ENCODE measurements around the gene STAMBP.
A peak's percentile ranks its signal among the peaks of the same experiment; 100 is the strongest.
"Not testable (repeated sequence)": the region's sequence is repeated elsewhere in the genome, so short reads cannot be mapped to it uniquely, and the experiment has no call there.

Gene STAMBP

GRCh38 chr2:73828818-73829570 lies at the start of gene STAMBP:
TSS of gene STAMBP (plus strand) at chr2:73828961. CDS start at chr2:73830857, 1,896 bp downstream.
- DNase-seq (ENCODE audit: low spot score) = peak; percentile 97

GRCh38 chr2:73779467-73780236 lies 49.1 kb upstream of the STAMBP start, which contains the start of gene DUSP11:
TSS of gene DUSP11 (minus strand) at chr2:73780103. CDS start at chr2:73779974, 129 bp downstream.
- DNase-seq (ENCODE audit: low spot score) = peak; percentile 95

- no peak for DNase-seq (ENCODE audit: low spot score)
Measured at GRCh38 chr2:73780237-73780582, 48.6 kb upstream of the STAMBP start.

- not testable (repeated sequence) for DNase-seq (ENCODE audit: low spot score)
Measured at GRCh38 chr2:73783402-73783801, 45.4 kb upstream of the STAMBP start.

GRCh38 chr2:73783883-73784282 lies 44.9 kb upstream of the STAMBP start, which contains the start of gene C2orf78:
TSS of gene C2orf78 (plus strand) at chr2:73784183. CDS start at chr2:73784310, 127 bp downstream.
- not testable (repeated sequence) for DNase-seq (ENCODE audit: low spot score)

GRCh38 chr2:73811878-73812277 lies 16.9 kb upstream of the STAMBP start:
- no peak for DNase-seq (ENCODE audit: low spot score)

GRCh38 chr2:73812635-73813034 lies 16.1 kb upstream of the STAMBP start:
- DNase-seq (ENCODE audit: low spot score) = no peak

GRCh38 chr2:73818296-73818695 lies 10.5 kb upstream of the STAMBP start:
- DNase-seq (ENCODE audit: low spot score) = no peak

GRCh38 chr2:73821227-73821626 lies 7.5 kb upstream of the STAMBP start:
- DNase-seq (ENCODE audit: low spot score) = no peak

GRCh38 chr2:73821669-73822068 lies 7.1 kb upstream of the STAMBP start:
- no peak for DNase-seq (ENCODE audit: low spot score)

- DNase-seq (ENCODE audit: low spot score) = no peak
Measured at GRCh38 chr2:73822276-73822675, 6.5 kb upstream of the STAMBP start.

GRCh38 chr2:73822991-73823390 lies 5.8 kb upstream of the STAMBP start:
- no peak for DNase-seq (ENCODE audit: low spot score)

- no peak for DNase-seq (ENCODE audit: low spot score)
Measured at GRCh38 chr2:73823416-73823815, 5.3 kb upstream of the STAMBP start.

GRCh38 chr2:73823916-73824523 lies 4.7 kb upstream of the STAMBP start:
- DNase-seq (ENCODE audit: low spot score) = peak; percentile 48

GRCh38 chr2:73825408-73825807 lies 3.4 kb upstream of the STAMBP start:
- no peak for DNase-seq (ENCODE audit: low spot score)

- DNase-seq (ENCODE audit: low spot score) = peak; percentile 36
Measured at GRCh38 chr2:73827018-73827417, 1.7 kb upstream of the STAMBP start.

- DNase-seq (ENCODE audit: low spot score) = no peak
Measured at GRCh38 chr2:73827660-73828388, 937 bp upstream of the STAMBP start.

- DNase-seq (ENCODE audit: low spot score) = no peak
Measured at GRCh38 chr2:73828389-73828817, 358 bp upstream of the STAMBP start.

- DNase-seq (ENCODE audit: low spot score) = peak; percentile 64
Measured at GRCh38 chr2:73830871-73831401, 2.2 kb downstream of the STAMBP start.

- no peak for DNase-seq (ENCODE audit: low spot score)
Measured at GRCh38 chr2:73832930-73833329, 4.2 kb downstream of the STAMBP start.

GRCh38 chr2:73836141-73836943 lies 7.6 kb downstream of the STAMBP start:
- DNase-seq (ENCODE audit: low spot score) = no peak

Data from COLO829 (cell line).